ENCODE measurements around the gene WIPI1.
A peak's percentile ranks its signal among the peaks of the same experiment; 100 is the strongest.

Gene WIPI1

GRCh38 chr17:68452724-68453290 lies 4.5 kb downstream of the WIPI1 start:
- H3K27me3 Mint-ChIP-seq: no peaks in the 10 kb centered on the region
- no peak overlapping the region for H3K27ac Mint-ChIP-seq
- peaks cover 11% of the 10 kb centered on the region for H3K4me1 Mint-ChIP-seq
- H3K9me3 Mint-ChIP-seq: no peaks in the 10 kb centered on the region
- no peak overlapping the region for H3K4me3 Mint-ChIP-seq
- no peak for ATAC-seq
- peaks cover 7% of the 10 kb centered on the region for H3K36me3 Mint-ChIP-seq

- Mint-ChIP-seq H3K27me3 (no peaks in the 10 kb centered on the region), H3K4me3 (no peak overlapping the region), H3K27ac (no peak overlapping the region), H3K9me3 (no peaks in the 10 kb centered on the region), H3K36me3 (peaks cover 7% of the 10 kb centered on the region), H3K4me1 (peaks cover 6% of the 10 kb centered on the region)
- no peak for ATAC-seq
Observed at GRCh38 chr17:68451670-68452354, 5.5 kb downstream of the WIPI1 start.

DNA sequence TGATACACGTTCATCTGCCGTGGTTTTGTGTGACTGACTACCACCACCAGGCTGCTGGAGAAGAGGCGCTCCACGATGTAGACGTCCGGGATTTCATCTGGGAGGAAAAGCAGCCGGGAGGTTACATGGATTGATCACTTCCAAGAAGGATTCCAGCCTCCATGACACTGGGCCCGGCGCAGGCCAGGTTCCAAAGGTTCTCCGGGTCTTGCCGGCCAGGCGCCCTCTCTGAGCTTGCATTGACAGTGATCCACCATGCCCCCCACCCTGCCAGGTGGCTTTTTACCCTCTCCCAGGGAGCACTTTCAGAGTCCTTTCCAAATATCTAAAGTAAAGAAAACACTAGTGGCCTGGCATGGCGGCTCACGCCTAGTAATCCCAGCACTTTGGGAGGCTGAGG lies 6.5 kb downstream of the WIPI1 start:
- H3K9me3 Mint-ChIP-seq: no peaks in the 10 kb centered on the region
- H3K4me3 Mint-ChIP-seq: no peak overlapping the region
- H3K27ac Mint-ChIP-seq: no peak overlapping the region
- ATAC-seq: no peak
- H3K36me3 Mint-ChIP-seq: peaks cover 7% of the 10 kb centered on the region
- no peaks in the 10 kb centered on the region for H3K27me3 Mint-ChIP-seq
- H3K4me1 Mint-ChIP-seq: no peaks in the 10 kb centered on the region

GRCh38 chr17:68450391-68450790 lies 6.9 kb downstream of the WIPI1 start:
- Mint-ChIP-seq H3K27ac (no peak overlapping the region), H3K4me1 (no peaks in the 10 kb centered on the region), H3K27me3 (no peaks in the 10 kb centered on the region), H3K9me3 (no peaks in the 10 kb centered on the region), H3K36me3 (peaks cover 7% of the 10 kb centered on the region), H3K4me3 (no peak overlapping the region)
- no peak for ATAC-seq

DNA sequence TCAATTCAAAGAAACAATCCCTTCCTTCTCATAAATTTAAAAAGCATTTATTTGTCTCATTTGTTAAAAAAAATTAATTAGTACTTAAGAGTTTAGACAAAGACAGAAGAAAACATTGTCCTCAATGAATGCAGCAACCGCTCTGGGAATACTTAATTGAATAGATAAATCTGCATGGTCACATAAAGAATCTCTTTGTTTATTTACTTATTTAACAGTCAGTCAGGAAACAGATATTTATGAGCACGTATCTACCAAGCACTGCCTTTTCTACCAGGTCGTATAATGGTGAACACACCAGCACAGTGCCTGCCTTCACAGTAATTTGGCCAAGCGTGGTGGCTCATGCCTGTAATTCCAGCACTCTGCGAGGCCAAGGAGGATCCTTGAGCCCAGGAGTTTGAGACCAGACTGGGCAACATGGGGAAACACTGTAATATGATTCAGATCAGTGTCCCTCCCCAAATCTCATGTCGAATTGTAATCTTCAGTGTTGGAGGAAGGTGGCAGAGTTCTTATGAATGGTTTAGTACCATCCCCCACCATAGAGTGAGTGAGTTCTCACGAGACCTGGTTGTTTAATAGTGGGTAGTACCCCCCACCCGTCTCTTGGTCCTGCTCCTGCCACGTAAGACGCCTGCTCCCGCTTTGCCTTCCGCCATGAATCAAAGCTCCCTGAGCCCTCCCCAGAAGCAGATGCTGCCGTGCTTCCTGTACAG lies 8.1 kb downstream of the WIPI1 start:
- ATAC-seq: no peak
- Mint-ChIP-seq H3K27me3 (no peaks in the 10 kb centered on the region), H3K4me1 (no peaks in the 10 kb centered on the region), H3K27ac (no peak overlapping the region), H3K4me3 (no peak overlapping the region), H3K36me3 (peaks cover 7% of the 10 kb centered on the region), H3K9me3 (no peaks in the 10 kb centered on the region)

- peaks cover 7% of the 10 kb centered on the region for H3K36me3 Mint-ChIP-seq
- H3K4me1 Mint-ChIP-seq: no peaks in the 10 kb centered on the region
- peak overlapping the region; percentile 33 for H3K27ac Mint-ChIP-seq
Observed at GRCh38 chr17:68446626-68447041, 10.7 kb downstream of the WIPI1 start.

DNA sequence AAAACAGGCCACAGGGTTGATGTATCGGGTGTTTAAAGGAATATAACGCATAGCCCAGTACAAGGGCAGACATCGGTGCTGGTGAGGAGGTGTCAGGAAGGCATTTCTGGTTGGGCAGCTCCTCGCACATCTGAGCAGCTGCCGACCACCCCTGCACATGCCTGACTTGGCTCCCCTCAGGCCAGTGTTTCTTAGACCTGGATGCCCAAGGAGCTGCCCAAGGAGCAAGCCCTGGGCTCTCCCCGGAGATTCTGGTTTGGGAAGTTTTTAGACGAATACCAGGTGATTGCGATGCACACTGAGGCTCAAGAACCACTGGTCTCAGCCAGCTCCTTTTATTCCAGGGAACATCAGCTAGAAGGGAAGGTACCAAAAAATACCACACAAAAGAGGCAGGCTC lies 11.6 kb downstream of the WIPI1 start:
- ATAC-seq: no peak
- Mint-ChIP-seq H3K27me3 (no peaks in the 10 kb centered on the region), H3K36me3 (peaks cover 7% of the 10 kb centered on the region), H3K27ac (no peak overlapping the region), H3K4me1 (peaks cover 9% of the 10 kb centered on the region), H3K4me3 (no peak overlapping the region), H3K9me3 (no peaks in the 10 kb centered on the region)

More at GRCh38 chr17:68446626-68447041, 10.7 kb downstream of the WIPI1 start:
- Mint-ChIP-seq H3K27me3 (no peaks in the 10 kb centered on the region), H3K9me3 (no peaks in the 10 kb centered on the region), H3K4me3 (no peak overlapping the region)
- no peak for ATAC-seq

DNA sequence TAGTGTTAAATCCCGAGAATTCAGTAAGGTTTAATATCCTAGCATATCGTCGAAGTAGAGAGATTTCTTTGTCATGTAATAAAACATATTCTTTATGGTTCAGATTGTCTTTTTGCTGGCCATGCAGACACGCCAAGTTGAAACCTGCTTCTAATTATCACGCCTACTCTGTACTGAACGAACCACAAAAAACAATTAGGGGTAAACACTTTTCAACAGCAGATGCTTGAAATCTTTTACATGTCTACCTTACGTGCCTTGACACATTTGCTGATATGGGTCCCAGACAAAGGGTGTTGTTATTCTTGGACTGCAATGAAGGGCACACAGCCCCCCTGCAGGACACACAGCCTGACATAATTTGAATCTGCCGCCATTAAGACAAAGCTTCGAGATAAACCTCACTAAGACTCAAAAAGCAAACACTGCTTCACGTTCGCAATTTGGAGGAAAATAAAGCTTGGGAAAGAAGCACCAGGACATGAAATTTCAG lies 13.3 kb downstream of the WIPI1 start:
- Mint-ChIP-seq H3K4me1 (peaks cover 12% of the 10 kb centered on the region), H3K27me3 (no peaks in the 10 kb centered on the region), H3K4me3 (no peak overlapping the region), H3K36me3 (no peaks in the 10 kb centered on the region), H3K27ac (no peak overlapping the region), H3K9me3 (no peaks in the 10 kb centered on the region)
- no peak for ATAC-seq

DNA sequence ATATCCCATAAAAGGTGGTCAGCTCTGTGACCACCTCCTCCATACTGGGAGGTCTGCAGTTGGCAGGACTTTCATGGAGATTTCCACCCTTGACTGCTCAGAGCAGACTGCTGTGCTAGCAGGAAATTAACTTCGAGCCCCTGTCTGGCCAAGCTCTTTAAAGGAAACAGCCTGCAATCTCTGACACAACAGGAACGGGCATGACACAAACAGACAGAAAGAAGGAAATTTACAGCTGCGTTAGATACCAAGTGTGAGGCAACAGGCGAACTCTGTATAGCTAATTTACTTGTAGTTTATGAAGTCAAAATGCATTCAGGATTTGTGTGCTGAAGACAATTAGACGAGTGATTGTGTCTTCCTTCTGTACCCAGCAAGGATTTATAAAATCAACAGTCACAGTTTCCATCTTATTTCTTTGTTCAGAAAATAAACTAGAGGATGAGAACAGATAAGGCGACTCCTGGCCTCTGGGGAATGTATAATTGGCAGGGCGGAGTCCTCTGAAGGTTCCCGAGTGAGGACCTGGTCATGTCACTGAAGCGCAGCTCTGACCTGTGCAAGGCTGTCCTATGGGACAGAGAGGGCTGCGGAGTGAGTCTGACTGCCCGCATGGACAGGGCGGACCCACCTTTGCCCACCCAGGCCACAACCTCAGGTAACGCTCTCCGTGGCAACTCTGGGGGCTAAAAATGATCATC lies 16.1 kb downstream of the WIPI1 start:
- Mint-ChIP-seq H3K27ac (peak overlapping the region; percentile 53), H3K9me3 (no peaks in the 10 kb centered on the region), H3K36me3 (no peaks in the 10 kb centered on the region), H3K27me3 (no peaks in the 10 kb centered on the region), H3K4me3 (no peak overlapping the region), H3K4me1 (peaks cover 38% of the 10 kb centered on the region)
- ATAC-seq: no peak

- H3K4me1 Mint-ChIP-seq: peaks cover 45% of the 10 kb centered on the region
- no peaks in the 10 kb centered on the region for H3K36me3 Mint-ChIP-seq
- peak overlapping the region; percentile 53 for H3K27ac Mint-ChIP-seq
- no peaks in the 10 kb centered on the region for H3K27me3 Mint-ChIP-seq
- no peaks in the 10 kb centered on the region for H3K9me3 Mint-ChIP-seq
- ATAC-seq: no peak
- H3K4me3 Mint-ChIP-seq: no peak overlapping the region
Observed at GRCh38 chr17:68440526-68440925, 16.8 kb downstream of the WIPI1 start.

- H3K4me3 Mint-ChIP-seq: no peak overlapping the region
- peaks cover 45% of the 10 kb centered on the region for H3K4me1 Mint-ChIP-seq
- no peaks in the 10 kb centered on the region for H3K9me3 Mint-ChIP-seq
- ATAC-seq: no peak
- peak overlapping the region; percentile 60 for H3K27ac Mint-ChIP-seq
- no peaks in the 10 kb centered on the region for H3K27me3 Mint-ChIP-seq
- H3K36me3 Mint-ChIP-seq: no peaks in the 10 kb centered on the region
Observed at GRCh38 chr17:68439656-68440290, 17.5 kb downstream of the WIPI1 start.

- Mint-ChIP-seq H3K27me3 (no peaks in the 10 kb centered on the region), H3K36me3 (peaks cover 3% of the 10 kb centered on the region), H3K4me1 (peaks cover 45% of the 10 kb centered on the region)
Observed at GRCh38 chr17:68437979-68438822, 19.1 kb downstream of the WIPI1 start.

DNA sequence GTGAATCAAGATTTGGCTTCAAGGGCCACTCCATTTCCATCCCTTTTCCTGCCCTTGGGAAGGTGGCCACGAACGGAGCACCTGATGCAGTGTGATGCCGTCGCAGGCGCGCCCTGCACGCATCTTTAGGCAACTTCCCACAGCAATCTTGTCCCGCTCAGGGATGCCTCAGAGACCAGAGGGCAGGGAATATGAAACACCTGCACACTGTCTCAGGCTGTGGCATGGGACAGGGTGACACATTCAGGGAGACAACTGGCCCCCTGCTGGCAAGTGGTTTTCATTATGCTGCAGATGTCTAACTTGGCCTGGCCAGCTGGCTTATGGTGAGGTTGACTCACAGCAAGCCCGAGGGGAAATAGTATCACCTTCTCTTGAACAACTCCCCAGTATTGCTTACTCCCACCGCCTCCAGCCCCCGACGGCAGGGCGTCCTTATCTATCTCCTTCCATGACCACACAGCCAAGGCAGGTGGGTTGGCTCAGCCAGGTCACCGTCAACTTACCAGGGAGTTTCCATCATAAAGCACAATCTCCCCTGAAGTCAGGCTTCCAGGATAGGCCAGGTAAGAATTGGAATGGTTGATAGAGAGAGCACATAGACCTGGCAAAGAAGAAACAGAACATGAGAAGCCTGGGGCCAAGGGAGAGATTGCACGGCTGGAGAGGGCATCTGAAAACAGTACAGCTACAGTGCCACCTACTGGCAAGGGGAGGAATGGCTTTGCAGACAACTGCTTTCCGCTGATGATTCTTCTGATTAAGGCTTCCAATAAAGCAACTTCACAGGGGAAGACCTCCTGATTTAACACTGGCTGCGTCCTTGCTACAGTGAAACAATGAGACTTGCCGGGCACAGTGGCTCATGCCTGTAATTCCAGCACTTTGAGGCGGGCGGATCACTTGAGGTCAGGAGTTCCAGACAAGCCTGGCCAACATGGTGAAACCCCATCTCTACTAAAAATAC lies 21.1 kb downstream of the WIPI1 start:
- Mint-ChIP-seq H3K27ac (peak overlapping the region; percentile 72), H3K4me3 (no peak overlapping the region), H3K27me3 (no peaks in the 10 kb centered on the region), H3K36me3 (peaks cover 10% of the 10 kb centered on the region), H3K9me3 (no peaks in the 10 kb centered on the region), H3K4me1 (peaks cover 51% of the 10 kb centered on the region)
- peak; percentile 79 for ATAC-seq

More at GRCh38 chr17:68437979-68438822, 19.1 kb downstream of the WIPI1 start:
- Mint-ChIP-seq H3K4me3 (peak overlapping the region; percentile 37), H3K27ac (peak overlapping the region; percentile 82), H3K9me3 (no peaks in the 10 kb centered on the region)
- ATAC-seq: peak; percentile 68
